Endothelial cell of umbilical vein (primary cell): ENCODE results near the gene GATA2. TPM values are rescaled to one million over a fixed set of nuclear protein-coding genes. Genes with fewer than 3 reads are reported as not detected.
A peak's percentile ranks its signal among the peaks of the same experiment; 100 is the strongest.

Experiments
- BruUV-seq: library from RNA; stranded (reverse); fragments of 400-500 nt; replicated peaks from 2 replicates; lab custom pipeline; 2021; lab: Mats Ljungman, UMichigan
- CTCF ChIA-PET: fragments of 300-600, 350-600 bp; sonication (Branson Sonifier 250); formaldehyde crosslinking; loops from one replicate; lab custom pipeline; 2021; ENCODE audit warnings: antibody characterized with exemption, inconsistent platforms; lab: Charles Lee
- POLR2A ChIA-PET: fragments of 300-600, 350-600 bp; sonication (Branson Sonifier 250); formaldehyde crosslinking; loops from one replicate; lab custom pipeline; 2021; ENCODE audit warnings: antibody characterized with exemption, inconsistent platforms; lab: Charles Lee
- DNase-seq: peaks from one replicate; pipeline ENCODE4 v3.0.0-alpha.2; 2011; ENCODE audit warnings: low read depth, low spot score
- FAIRE-seq: peaks from 2 replicates; lab custom pipeline; 2011; peaks lifted over from hg19 to GRCh38; lab: Jason Lieb, UNC
- H2AFZ ChIP-seq: 2 replicates; pipeline ENCODE4 v1.6.0; 2012; ENCODE audit warnings: low read depth, low read length, control low read depth, inconsistent platforms
- H3K27ac ChIP-seq: 2 replicates; pipeline ENCODE4 v1.5.1; 2011; ENCODE audit warnings: low read depth, mild to moderate bottlenecking, control low read depth, low read length, moderate library complexity; ENCODE audit not compliant: insufficient read depth
- H3K27me3 ChIP-seq, 2 experiments: 2 replicates each; pipeline versions ENCODE4 v1.6.0 to v1.6.1; 2011; ENCODE audit warnings: low read length in 2 of 2, mixed read lengths in 1 of 2; ENCODE audit not compliant: control insufficient read depth in 2 of 2, insufficient read depth in 2 of 2
- H3K36me3 ChIP-seq, 2 experiments: 2 replicates in 1 of 2; 3 replicates in 1 of 2; pipeline ENCODE4 v1.5.1; 2011; ENCODE audit warnings: low read length in 2 of 2, mild to moderate bottlenecking in 1 of 2, moderate library complexity in 1 of 2; ENCODE audit not compliant: control insufficient read depth in 2 of 2, insufficient read depth in 2 of 2; ENCODE audit errors: extremely low read depth in 1 of 2
- H3K4me1 ChIP-seq: 3 replicates; pipeline ENCODE4 v1.5.1; 2011; ENCODE audit warnings: mild to moderate bottlenecking, low read length; ENCODE audit not compliant: control insufficient read depth, insufficient read depth; ENCODE audit errors: extremely low read depth
- H3K4me2 ChIP-seq: 2 replicates; pipeline ENCODE4 v1.6.1; 2011; ENCODE audit warnings: low read length, control low read depth, mixed read lengths; ENCODE audit not compliant: insufficient read depth
- H3K4me3 ChIP-seq, 3 experiments: fragments of 200-600 bp in 1 of 3; sonication (generic), shearing (Covaris generic) in 1 of 3; replicated peaks in 1 of 3; 2 replicates each; pipeline ENCODE4 v1.5.1; 2011 to 2016; ENCODE audit warnings: control low read depth in 3 of 3, low read length in 3 of 3, mild to moderate bottlenecking in 2 of 3, inconsistent platforms in 1 of 3, low read depth in 1 of 3, moderate library complexity in 1 of 3; ENCODE audit not compliant: insufficient read depth in 1 of 3
- H3K79me2 ChIP-seq: 2 replicates; pipeline ENCODE4 v1.6.0; 2012; ENCODE audit warnings: low read length, inconsistent platforms; ENCODE audit not compliant: control insufficient read depth, insufficient read depth
- H3K9ac ChIP-seq: replicated peaks from 2 replicates; pipeline ENCODE3; 2011; ENCODE audit warnings: low read length, control low read depth; ENCODE audit not compliant: insufficient read depth; ENCODE audit errors: extremely low read depth
- H3K9me1 ChIP-seq: replicated peaks from 3 replicates; pipeline ENCODE4 v1.6.0; 2011; ENCODE audit warnings: mild to moderate bottlenecking, low read length; ENCODE audit not compliant: control insufficient read depth, insufficient read depth; ENCODE audit errors: extremely low read depth
- H3K9me3 ChIP-seq: replicated peaks from 2 replicates; pipeline ENCODE4 v1.5.1; 2012; ENCODE audit warnings: low read length, inconsistent platforms; ENCODE audit not compliant: control insufficient read depth, insufficient read depth
- H4K20me1 ChIP-seq: replicated peaks from 2 replicates; pipeline ENCODE3; 2011; ENCODE audit warnings: mild to moderate bottlenecking, low read length; ENCODE audit not compliant: control insufficient read depth, insufficient read depth; ENCODE audit errors: extremely low read depth
- EZH2 ChIP-seq: IDR thresholded peaks from 2 replicates; pipeline ENCODE4 v1.6.1; 2012; ENCODE audit warnings: borderline replicate concordance, low read depth, mild to moderate bottlenecking, moderate library complexity, low read length, inconsistent platforms; ENCODE audit not compliant: severe bottlenecking
- FOS ChIP-seq: IDR thresholded peaks from 2 replicates; pipeline ENCODE4 v1.6.1; 2011; ENCODE audit warnings: mild to moderate bottlenecking, low read length, moderate library complexity, borderline replicate concordance; ENCODE audit not compliant: insufficient read depth
- GATA2 ChIP-seq: IDR thresholded peaks from 2 replicates; pipeline ENCODE4 v1.7.0; 2011; ENCODE audit warnings: low read depth, mild to moderate bottlenecking, moderate library complexity, mixed read lengths, low read length; ENCODE audit not compliant: insufficient read length, insufficient read depth
- JUN ChIP-seq: IDR thresholded peaks from 2 replicates; pipeline ENCODE4 v1.6.1; 2011; ENCODE audit warnings: borderline replicate concordance, low read depth; ENCODE audit not compliant: insufficient read length, insufficient read depth
- MYC ChIP-seq: IDR thresholded peaks from one replicate; pipeline ENCODE4 v1.6.1; 2011; ENCODE audit warnings: mild to moderate bottlenecking, low read depth, low read length
- POLR2A ChIP-seq: IDR thresholded peaks from 2 replicates; pipeline ENCODE4 v1.6.1; 2012; ENCODE audit warnings: low read depth, mild to moderate bottlenecking, control low read depth, low read length
- POLR2AphosphoS5 ChIP-seq: IDR thresholded peaks from 2 replicates; pipeline ENCODE4 v1.6.1; 2012; ENCODE audit warnings: low read depth, mild to moderate bottlenecking, control low read depth, low read length, moderate library complexity; ENCODE audit not compliant: insufficient read depth
- dilution Hi-C: fragments of 300-500 bp; cut with MboI; formaldehyde crosslinking; loops from one replicate; pipeline ENCODE4 v1.15.0; 2019; ENCODE audit warnings: low sequenced_read_pairs; ENCODE audit not compliant: extremely low pct_ligation_motif_present
- intact Hi-C: fragments of 100-400 bp; cut with micrococcal nuclease; formaldehyde crosslinking; loops from one replicate; pipeline ENCODE4 v1.10.0; 2022
- polyA plus RNA-seq, 4 experiments: library from polyadenylated mRNA; depleted of rRNA in 3 of 4; stranded (reverse) in 3 of 4; unstranded in 1 of 4; fragments of >200 nt; gene quantifications; 2 replicates each; pipeline versions ENCODE4 v1.2.1 to v1.2.3, GENCODE V29; 2011 to 2012; ENCODE audit warnings: missing spikeins in 1 of 4
- total RNA-seq: library from RNA; stranded (reverse); gene quantifications from 2 replicates; pipeline ENCODE4 v1.2.3, GENCODE V29; 2021
- TF ChIP-seq, protein P1 (sequence below), 2 donors: IDR thresholded peaks; 1 replicate in 1 of 2; 2 replicates in 1 of 2; pipeline ENCODE4 v1.5.1; 2011; ENCODE audit warnings: low read length in 2 of 2, mild to moderate bottlenecking in 2 of 2, moderate library complexity in 2 of 2, control low read depth in 1 of 2, inconsistent platforms in 1 of 2, low read depth in 1 of 2; ENCODE audit not compliant: insufficient read depth in 1 of 2; ENCODE audit errors: extremely low read depth in 1 of 2
- TF ChIP-seq, protein P2 (sequence below): IDR thresholded peaks from 2 replicates; pipeline ENCODE4 v1.6.1; 2011; ENCODE audit not compliant: insufficient read depth, insufficient read length

Gene GATA2
- total and polyA plus RNA-seq, 2 donors (not counting 3 experiments of a cell fraction or from before 2014, with no cell fraction given): 28.8 to 62.2 TPM

GRCh38 chr3:128493570-128494366 lies 767 bp upstream of the GATA2 start:
- Histone ChIP-seq H3K9ac (no peak overlapping the region), H3K27ac (no peak overlapping the region), H2AFZ (no peak overlapping the region), H3K4me3 (no peak overlapping the region), H4K20me1 (no peaks in the 10 kb centered on the region), H3K9me1 (no peaks in the 10 kb centered on the region), H3K36me3 (no peaks in the 10 kb centered on the region), H3K4me2 (no peak overlapping the region), H3K4me1 (peaks cover 14% of the 10 kb centered on the region), H3K27me3 (no peaks in the 10 kb centered on the region), H3K9me3 (no peaks in the 10 kb centered on the region), H3K79me2 (peaks cover 71% of the 10 kb centered on the region)
- FAIRE-seq (peak; percentile 28), DNase-seq (no peak)
- POLR2A ChIA-PET: no interaction called here
- no peak for TF ChIP-seq JUN
- no TSS peak for BruUV-seq
- CTCF ChIA-PET: interaction anchor here (1.5 to 2.7 kb wide), 4 partner anchors 11 to 323 kb away, joined by 3 to 12 read pairs (median 9); no protein-coding TSS in a partner anchor
- intact Hi-C loops: loop anchor here (5.0 kb wide), 1 partner anchor 396 kb away; no protein-coding TSS in a partner anchor
- dilution Hi-C loops: no loop called here

DNA sequence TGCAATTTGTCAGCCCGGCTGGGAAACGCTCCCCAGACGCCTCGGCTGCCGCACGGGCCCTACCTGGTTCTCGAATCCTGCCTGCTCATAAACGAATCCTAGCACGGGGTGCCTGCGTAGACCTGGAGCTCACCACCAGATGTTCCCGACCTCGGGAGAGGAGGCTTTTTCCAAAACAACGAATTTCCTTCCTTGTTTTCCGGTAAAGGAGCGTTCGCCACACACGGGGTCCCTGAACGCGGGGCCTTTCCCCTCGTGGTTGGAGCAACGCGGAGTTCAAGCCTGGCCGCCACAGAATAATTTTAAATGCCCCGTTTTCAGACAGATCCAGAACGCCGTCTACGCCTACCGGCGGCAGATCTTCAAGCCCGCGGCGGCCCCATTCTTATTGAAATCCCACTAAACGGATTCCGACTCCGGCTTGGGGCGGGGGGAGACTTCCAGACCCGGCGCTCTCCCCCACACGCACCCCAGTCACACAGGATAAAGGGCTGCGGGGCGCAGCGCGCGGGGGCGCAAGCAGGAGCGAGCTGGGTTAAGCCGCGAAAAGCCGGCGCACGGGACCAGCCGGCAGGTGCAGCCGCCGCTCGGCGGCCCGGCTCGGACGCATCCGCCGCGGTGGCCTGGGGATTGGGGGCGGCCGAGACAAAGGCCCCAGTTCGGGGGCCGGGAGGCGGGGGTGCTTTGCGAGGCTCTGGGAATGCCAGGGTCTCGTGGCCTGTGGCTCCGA lies 895 bp downstream of the GATA2 start:
- H3K4me1 ChIP-seq: peaks cover 15% of the 10 kb centered on the region
- peaks cover 86% of the 10 kb centered on the region for H3K79me2 ChIP-seq
- peak overlapping the region; percentile 76 for H3K4me2 ChIP-seq
- ChIA-PET POLR2A (interaction anchor here (1.5 kb wide), 1 partner anchor 9 kb away, joined by 3 read pairs; no protein-coding TSS in a partner anchor), CTCF (interaction anchor here (1.0 to 2.7 kb wide), 4 partner anchors 9 to 92 kb away, joined by 4 to 12 read pairs (median 9); no protein-coding TSS in a partner anchor)
- no peak for TF ChIP-seq FOS
- TF ChIP-seq POLR2A: no peak
- TF ChIP-seq MYC: no peak
- no peak for TF ChIP-seq JUN
- TF ChIP-seq, protein P1, sequence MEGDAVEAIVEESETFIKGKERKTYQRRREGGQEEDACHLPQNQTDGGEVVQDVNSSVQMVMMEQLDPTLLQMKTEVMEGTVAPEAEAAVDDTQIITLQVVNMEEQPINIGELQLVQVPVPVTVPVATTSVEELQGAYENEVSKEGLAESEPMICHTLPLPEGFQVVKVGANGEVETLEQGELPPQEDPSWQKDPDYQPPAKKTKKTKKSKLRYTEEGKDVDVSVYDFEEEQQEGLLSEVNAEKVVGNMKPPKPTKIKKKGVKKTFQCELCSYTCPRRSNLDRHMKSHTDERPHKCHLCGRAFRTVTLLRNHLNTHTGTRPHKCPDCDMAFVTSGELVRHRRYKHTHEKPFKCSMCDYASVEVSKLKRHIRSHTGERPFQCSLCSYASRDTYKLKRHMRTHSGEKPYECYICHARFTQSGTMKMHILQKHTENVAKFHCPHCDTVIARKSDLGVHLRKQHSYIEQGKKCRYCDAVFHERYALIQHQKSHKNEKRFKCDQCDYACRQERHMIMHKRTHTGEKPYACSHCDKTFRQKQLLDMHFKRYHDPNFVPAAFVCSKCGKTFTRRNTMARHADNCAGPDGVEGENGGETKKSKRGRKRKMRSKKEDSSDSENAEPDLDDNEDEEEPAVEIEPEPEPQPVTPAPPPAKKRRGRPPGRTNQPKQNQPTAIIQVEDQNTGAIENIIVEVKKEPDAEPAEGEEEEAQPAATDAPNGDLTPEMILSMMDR (IDR thresholded peaks at IDR 0.05; ENCODE audit: extremely low read depth in 1 of 2, insufficient read depth in 1 of 2, low read depth in 1 of 2, low read length in 2 of 2): no peak
- no peak for TF ChIP-seq GATA2
- no peak for TF ChIP-seq POLR2AphosphoS5
- no peak for TF ChIP-seq EZH2
- TF ChIP-seq, protein P2, sequence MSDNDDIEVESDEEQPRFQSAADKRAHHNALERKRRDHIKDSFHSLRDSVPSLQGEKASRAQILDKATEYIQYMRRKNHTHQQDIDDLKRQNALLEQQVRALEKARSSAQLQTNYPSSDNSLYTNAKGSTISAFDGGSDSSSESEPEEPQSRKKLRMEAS: no peak
- H3K4me3 ChIP-seq: peak overlapping the region; percentile 41 to 95 (median 44)
- no peaks in the 10 kb centered on the region for H3K27me3 ChIP-seq
- dilution Hi-C loops: no loop called here
- H3K9ac ChIP-seq: peak overlapping the region; percentile 39
- no TSS peak for BruUV-seq
- H3K36me3 ChIP-seq: no peaks in the 10 kb centered on the region
- no peak for DNase-seq
- H2AFZ ChIP-seq: no peak overlapping the region
- intact Hi-C loops: loop anchor here (2.0 to 5.0 kb wide), 2 partner anchors 63 to 395 kb away; no protein-coding TSS in a partner anchor
- no peaks in the 10 kb centered on the region for H3K9me1 ChIP-seq
- FAIRE-seq: no peak
- H3K27ac ChIP-seq: peak overlapping the region; percentile 43
- H4K20me1 ChIP-seq: no peaks in the 10 kb centered on the region
- no peaks in the 10 kb centered on the region for H3K9me3 ChIP-seq
